ENCODE data around the gene KIF3A. TPM values are rescaled to one million over a fixed set of nuclear protein-coding genes. Genes with fewer than 3 reads are reported as not detected.

Gene KIF3A
- polyA plus RNA-seq, 4 donors: 0.54 to 4.7 (median 2.7) TPM

DNA sequence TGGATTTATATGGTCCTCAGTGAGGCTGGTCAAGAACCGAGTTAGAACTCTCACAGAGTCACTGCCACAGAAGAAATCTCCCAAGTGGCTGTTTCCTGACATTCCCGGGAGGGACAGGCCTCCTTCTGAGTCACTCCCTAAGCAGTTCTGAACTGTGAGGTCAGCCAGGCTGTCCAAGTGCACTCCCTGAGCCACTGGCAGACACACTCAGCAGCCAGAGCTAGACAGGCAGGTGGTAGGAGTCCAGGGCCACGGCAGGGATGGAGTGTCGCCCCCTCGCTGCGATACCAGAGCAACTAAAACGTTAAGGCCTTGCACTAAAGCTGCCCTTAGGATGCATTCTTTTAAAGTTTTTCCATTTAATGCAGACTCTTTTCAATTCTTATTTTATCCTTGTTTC, 60.2 kb downstream of the KIF3A start:
- Histone ChIP-seq H3K27me3 (ENCODE audit: control insufficient read depth in 3 of 3, insufficient read depth in 3 of 3, low read length in 3 of 3) (no peaks in the 10 kb centered on the region), H3K36me3 (ENCODE audit: control insufficient read depth in 3 of 3, insufficient read depth in 2 of 3, low read depth in 1 of 3, low read length in 3 of 3) (no peaks in the 10 kb centered on the region), H3K27ac (ENCODE audit: low read depth in 1 of 3, low read length in 2 of 3) (peak overlapping the region in 2 of 3 donors; percentile 43 to 59), H3K4me3 (ENCODE audit: low read depth in 1 of 3, low read length in 3 of 3) (no peak overlapping the region), H3K4me1 (ENCODE audit: control insufficient read depth in 3 of 3, insufficient read depth in 2 of 3, low read depth in 1 of 3, low read length in 2 of 3) (peaks cover 0 to 12% (median 0%) of the 10 kb centered on the region in 3 donors), H3K9me3 (ENCODE audit: control insufficient read depth in 2 of 2, insufficient read depth in 1 of 2, low read depth in 1 of 2, low read length in 1 of 2) (no peaks in the 10 kb centered on the region)
- peak; percentile 67 to 90 for DNase-seq
- WGBS, 3 donors: 15 to 41% (median 31%) methylated on average over 7 of the region's 7 CpGs
- no peak for FAIRE-seq

GRCh38 chr5:132675936-132676689, 61.2 kb downstream of the KIF3A start:
- Histone ChIP-seq H3K9me3 (ENCODE audit: control insufficient read depth in 2 of 2, insufficient read depth in 1 of 2, low read depth in 1 of 2, low read length in 1 of 2) (no peaks in the 10 kb centered on the region), H3K27me3 (ENCODE audit: control insufficient read depth in 3 of 3, insufficient read depth in 3 of 3, low read length in 3 of 3) (no peaks in the 10 kb centered on the region), H3K4me3 (ENCODE audit: low read depth in 1 of 3, low read length in 3 of 3) (no peak overlapping the region), H3K27ac (ENCODE audit: low read depth in 1 of 3, low read length in 2 of 3) (no peak overlapping the region), H3K4me1 (ENCODE audit: control insufficient read depth in 3 of 3, insufficient read depth in 2 of 3, low read depth in 1 of 3, low read length in 2 of 3) (peaks cover 0 to 12% (median 0%) of the 10 kb centered on the region in 3 donors), H3K36me3 (ENCODE audit: control insufficient read depth in 3 of 3, insufficient read depth in 2 of 3, low read depth in 1 of 3, low read length in 3 of 3) (no peaks in the 10 kb centered on the region)
- WGBS, 3 donors: 88 to 91% (median 88%) methylated on average over 11 of the region's 11 CpGs
- FAIRE-seq (no peak), DNase-seq (no peak)

GRCh38 chr5:132674671-132675506, 62.5 kb downstream of the KIF3A start:
- Histone ChIP-seq H3K4me1 (ENCODE audit: control insufficient read depth in 3 of 3, insufficient read depth in 2 of 3, low read depth in 1 of 3, low read length in 2 of 3) (peaks cover 0 to 20% (median 0%) of the 10 kb centered on the region in 3 donors), H3K27ac (ENCODE audit: low read depth in 1 of 3, low read length in 2 of 3) (peak overlapping the region in 1 of 3 donors; percentile 59), H3K27me3 (ENCODE audit: control insufficient read depth in 3 of 3, insufficient read depth in 3 of 3, low read length in 3 of 3) (no peaks in the 10 kb centered on the region), H3K4me3 (ENCODE audit: low read depth in 1 of 3, low read length in 3 of 3) (no peak overlapping the region), H3K9me3 (ENCODE audit: control insufficient read depth in 2 of 2, insufficient read depth in 1 of 2, low read depth in 1 of 2, low read length in 1 of 2) (no peaks in the 10 kb centered on the region), H3K36me3 (ENCODE audit: control insufficient read depth in 3 of 3, insufficient read depth in 2 of 3, low read depth in 1 of 3, low read length in 3 of 3) (no peaks in the 10 kb centered on the region)
- 71 to 83% (median 74%) methylated on average over 13 of the region's 13 CpGs for WGBS, 3 donors
- DNase-seq (no peak), FAIRE-seq (no peak)

DNA sequence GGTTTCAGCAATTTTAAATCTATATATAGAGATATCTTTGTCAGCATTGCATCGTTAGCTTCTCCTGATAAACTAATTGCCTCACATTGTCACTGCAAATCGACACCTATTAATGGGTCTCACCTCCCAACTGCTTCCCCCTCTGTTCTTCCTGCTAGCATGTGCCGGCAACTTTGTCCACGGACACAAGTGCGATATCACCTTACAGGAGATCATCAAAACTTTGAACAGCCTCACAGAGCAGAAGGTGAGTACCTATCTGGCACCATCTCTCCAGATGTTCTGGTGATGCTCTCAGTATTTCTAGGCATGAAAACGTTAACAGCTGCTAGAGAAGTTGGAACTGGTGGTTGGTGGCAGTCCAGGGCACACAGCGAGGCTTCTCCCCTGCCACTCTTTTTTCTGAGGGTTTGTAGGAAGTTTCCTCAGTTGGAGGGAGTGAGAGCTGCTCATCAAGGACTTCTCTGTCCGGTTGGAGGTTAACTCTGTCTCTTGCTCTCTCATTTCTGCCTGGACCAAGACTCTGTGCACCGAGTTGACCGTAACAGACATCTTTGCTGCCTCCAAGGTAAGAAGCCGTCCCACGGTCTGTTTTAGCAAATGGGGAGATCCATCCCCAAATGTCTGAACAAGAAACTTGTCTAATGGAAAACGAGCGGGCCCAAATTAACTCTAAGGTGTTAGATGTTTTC, 63.3 kb downstream of the KIF3A start, which contains the start of gene IL4:
Gene IL4 (plus strand): TSS at position 51 of the 692 bp plus-strand sequence. CDS start 62 bp downstream, at position 113.
- Histone ChIP-seq H3K36me3 (ENCODE audit: control insufficient read depth in 3 of 3, insufficient read depth in 2 of 3, low read depth in 1 of 3, low read length in 3 of 3) (no peaks in the 10 kb centered on the region), H3K4me3 (ENCODE audit: low read depth in 1 of 3, low read length in 3 of 3) (no peak within 1 kb of the TSS), H3K4me1 (ENCODE audit: control insufficient read depth in 3 of 3, insufficient read depth in 2 of 3, low read depth in 1 of 3, low read length in 2 of 3) (peaks cover 0 to 26% (median 2%) of the 10 kb centered on the region in 3 donors), H3K9me3 (ENCODE audit: control insufficient read depth in 2 of 2, insufficient read depth in 1 of 2, low read depth in 1 of 2, low read length in 1 of 2) (no peaks in the 10 kb centered on the region), H3K27me3 (ENCODE audit: control insufficient read depth in 3 of 3, insufficient read depth in 3 of 3, low read length in 3 of 3) (no peaks in the 10 kb centered on the region), H3K27ac (ENCODE audit: low read depth in 1 of 3, low read length in 2 of 3) (peak within 1 kb of the TSS in 1 of 3 donors; percentile 59)
- WGBS, 3 donors: 75 to 80% (median 80%) methylated on average over 14 of the region's 14 CpGs
- DNase-seq (no peak), FAIRE-seq (no peak)

DNA sequence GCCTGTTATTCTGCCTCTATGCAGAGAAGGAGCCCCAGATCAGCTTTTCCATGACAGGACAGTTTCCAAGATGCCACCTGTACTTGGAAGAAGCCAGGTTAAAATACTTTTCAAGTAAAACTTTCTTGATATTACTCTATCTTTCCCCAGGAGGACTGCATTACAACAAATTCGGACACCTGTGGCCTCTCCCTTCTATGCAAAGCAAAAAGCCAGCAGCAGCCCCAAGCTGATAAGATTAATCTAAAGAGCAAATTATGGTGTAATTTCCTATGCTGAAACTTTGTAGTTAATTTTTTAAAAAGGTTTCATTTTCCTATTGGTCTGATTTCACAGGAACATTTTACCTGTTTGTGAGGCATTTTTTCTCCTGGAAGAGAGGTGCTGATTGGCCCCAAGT, 63.9 kb downstream of the KIF3A start:
- DNase-seq: no peak
- peaks cover 0 to 26% (median 2%) of the 10 kb centered on the region in 3 donors for H3K4me1 ChIP-seq (ENCODE audit: control insufficient read depth in 3 of 3, insufficient read depth in 2 of 3, low read depth in 1 of 3, low read length in 2 of 3)
- H3K27me3 ChIP-seq (ENCODE audit: control insufficient read depth in 3 of 3, insufficient read depth in 3 of 3, low read length in 3 of 3): no peaks in the 10 kb centered on the region
- H3K9me3 ChIP-seq (ENCODE audit: control insufficient read depth in 2 of 2, insufficient read depth in 1 of 2, low read depth in 1 of 2, low read length in 1 of 2): no peaks in the 10 kb centered on the region
- FAIRE-seq: no peak
- no peak overlapping the region for H3K4me3 ChIP-seq (ENCODE audit: low read depth in 1 of 3, low read length in 3 of 3)
- no peaks in the 10 kb centered on the region for H3K36me3 ChIP-seq (ENCODE audit: control insufficient read depth in 3 of 3, insufficient read depth in 2 of 3, low read depth in 1 of 3, low read length in 3 of 3)
- H3K27ac ChIP-seq (ENCODE audit: low read depth in 1 of 3, low read length in 2 of 3): no peak overlapping the region
- whole genome bisulfite sequencing, 3 donors: 12 to 58% (median 42%) methylated on average over 1 of the region's 1 CpG

- Histone ChIP-seq H3K4me1 (ENCODE audit: control insufficient read depth in 3 of 3, insufficient read depth in 2 of 3, low read depth in 1 of 3, low read length in 2 of 3) (peaks cover 0 to 39% (median 2%) of the 10 kb centered on the region in 3 donors), H3K4me3 (ENCODE audit: low read depth in 1 of 3, low read length in 3 of 3) (no peak overlapping the region), H3K9me3 (ENCODE audit: control insufficient read depth in 2 of 2, insufficient read depth in 1 of 2, low read depth in 1 of 2, low read length in 1 of 2) (no peaks in the 10 kb centered on the region), H3K36me3 (ENCODE audit: control insufficient read depth in 3 of 3, insufficient read depth in 2 of 3, low read depth in 1 of 3, low read length in 3 of 3) (no peaks in the 10 kb centered on the region), H3K27me3 (ENCODE audit: control insufficient read depth in 3 of 3, insufficient read depth in 3 of 3, low read length in 3 of 3) (no peaks in the 10 kb centered on the region), H3K27ac (ENCODE audit: low read depth in 1 of 3, low read length in 2 of 3) (no peak overlapping the region)
- no peak for DNase-seq
- 96 to 100% (median 98%) methylated on average over 3 of the region's 3 CpGs for WGBS, 3 donors
- FAIRE-seq: no peak
Measured at GRCh38 chr5:132671000-132671399, 66.3 kb downstream of the KIF3A start.

DNA sequence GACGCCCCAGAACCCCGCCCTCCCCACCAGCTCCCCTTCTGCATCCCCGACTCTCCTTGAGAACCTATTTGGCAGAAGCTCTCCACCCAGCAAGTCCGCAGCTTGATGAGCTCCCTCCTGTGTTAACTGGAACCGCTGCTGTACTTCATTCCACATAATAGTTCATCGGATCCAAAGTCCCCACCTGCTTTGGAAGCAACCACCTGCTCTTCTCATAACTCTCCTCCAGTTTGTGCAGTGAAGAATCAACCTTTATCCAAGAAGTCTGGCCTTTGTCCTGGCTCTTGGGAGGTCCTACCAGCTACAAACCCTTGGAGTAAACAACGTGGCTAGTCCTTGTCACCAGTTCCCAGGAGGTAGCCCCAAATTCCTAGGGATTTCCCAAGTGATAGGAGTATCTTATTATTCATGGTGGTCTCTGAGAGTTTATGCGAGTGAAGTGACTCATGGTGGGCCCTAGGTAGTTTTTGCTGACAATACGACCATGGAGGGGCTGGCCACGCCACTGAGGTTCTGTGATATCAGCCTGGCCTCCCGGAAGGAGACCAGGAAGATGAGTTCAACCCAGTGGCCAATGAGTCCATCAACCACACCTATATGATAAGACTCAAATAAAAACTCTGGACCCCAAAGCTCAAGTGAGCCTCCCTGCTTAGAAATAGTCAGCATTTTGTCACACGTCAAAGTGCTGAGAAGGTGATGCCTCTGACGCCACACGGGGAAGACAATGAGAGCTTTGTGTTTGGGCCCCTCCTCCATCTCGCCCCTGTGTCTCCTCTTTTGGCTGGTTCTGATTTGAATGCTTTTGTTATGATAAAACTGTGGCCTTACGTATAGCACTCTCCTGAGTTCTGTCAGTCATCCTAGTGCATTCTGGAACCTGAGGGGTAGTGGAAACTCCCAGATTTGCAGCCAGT, 67.1 kb downstream of the KIF3A start:
- no peaks in the 10 kb centered on the region for H3K9me3 ChIP-seq (ENCODE audit: control insufficient read depth in 2 of 2, insufficient read depth in 1 of 2, low read depth in 1 of 2, low read length in 1 of 2)
- H3K27ac ChIP-seq (ENCODE audit: low read depth in 1 of 3, low read length in 2 of 3): peak overlapping the region in 1 of 3 donors; percentile 53
- peak; percentile 64 to 75 for DNase-seq
- H3K36me3 ChIP-seq (ENCODE audit: control insufficient read depth in 3 of 3, insufficient read depth in 2 of 3, low read depth in 1 of 3, low read length in 3 of 3): no peaks in the 10 kb centered on the region
- peaks cover 0 to 46% (median 2%) of the 10 kb centered on the region in 3 donors for H3K4me1 ChIP-seq (ENCODE audit: control insufficient read depth in 3 of 3, insufficient read depth in 2 of 3, low read depth in 1 of 3, low read length in 2 of 3)
- no peak overlapping the region for H3K4me3 ChIP-seq (ENCODE audit: low read depth in 1 of 3, low read length in 3 of 3)
- no peak for FAIRE-seq
- 34 to 70% (median 48%) methylated on average over 16 of the region's 16 CpGs for WGBS, 3 donors
- H3K27me3 ChIP-seq (ENCODE audit: control insufficient read depth in 3 of 3, insufficient read depth in 3 of 3, low read length in 3 of 3): no peaks in the 10 kb centered on the region
